HK-2 (cell line): ENCODE data around the gene MGAT5.

Source experiments
- DNase-seq: peaks from one replicate; pipeline ENCODE4 v3.0.0-alpha.2; 2018; ENCODE audit not compliant: unreplicated experiment

The MGAT5 gene

GRCh38 chr2:134368009-134368817 lies 114.3 kb downstream of the MGAT5 start:
- DNase-seq = no peak

- DNase-seq = no peak
Observed at GRCh38 chr2:134369220-134369902, 115.5 kb downstream of the MGAT5 start.

- no peak for DNase-seq
Observed at GRCh38 chr2:134370655-134371445, 117.0 kb downstream of the MGAT5 start.

DNA sequence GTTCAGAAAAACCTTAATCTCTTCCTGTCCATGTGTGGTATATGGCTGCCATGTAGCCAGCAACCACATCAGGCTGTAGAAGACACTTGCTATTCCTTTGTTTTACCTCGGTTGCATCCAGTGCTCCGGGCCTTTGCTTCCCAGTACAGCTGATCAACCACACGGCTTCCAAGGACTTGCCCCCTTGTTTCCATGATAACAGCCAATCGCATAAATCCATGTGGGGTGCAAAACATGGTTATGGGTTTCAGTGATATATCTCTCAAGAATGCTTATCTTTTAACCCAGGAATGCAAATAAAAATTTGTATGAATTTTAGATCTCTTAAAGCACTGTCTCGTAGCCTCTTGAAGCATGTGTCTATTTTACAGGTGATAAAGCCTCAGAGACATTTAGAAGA lies 118.3 kb downstream of the MGAT5 start:
- no peak for DNase-seq

DNA sequence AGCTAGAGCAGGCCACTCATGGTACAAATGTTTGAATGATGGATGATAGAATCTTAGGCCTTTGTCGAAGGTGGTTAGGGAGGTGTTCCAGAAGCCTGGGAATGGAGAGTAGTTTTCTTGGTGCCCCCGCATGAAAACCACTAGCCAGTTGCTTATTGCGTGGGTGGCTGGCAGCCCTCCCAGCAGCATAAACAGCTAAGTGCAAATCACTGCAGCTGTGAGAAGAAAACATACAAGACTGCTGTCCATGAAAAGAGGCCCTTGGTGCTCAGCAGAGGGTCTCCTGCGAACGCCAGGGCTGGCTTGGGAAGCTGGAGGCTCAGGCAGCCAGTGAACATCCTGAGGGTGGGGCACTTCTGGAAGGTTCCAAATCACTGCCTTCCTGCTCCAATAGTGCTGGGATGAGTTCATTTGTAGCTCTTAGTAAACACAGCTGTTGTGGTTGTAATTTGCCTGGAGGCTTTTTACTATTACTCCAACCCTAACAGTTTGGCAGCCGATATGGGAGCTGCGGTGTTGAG lies 118.8 kb downstream of the MGAT5 start:
- DNase-seq = no peak

DNA sequence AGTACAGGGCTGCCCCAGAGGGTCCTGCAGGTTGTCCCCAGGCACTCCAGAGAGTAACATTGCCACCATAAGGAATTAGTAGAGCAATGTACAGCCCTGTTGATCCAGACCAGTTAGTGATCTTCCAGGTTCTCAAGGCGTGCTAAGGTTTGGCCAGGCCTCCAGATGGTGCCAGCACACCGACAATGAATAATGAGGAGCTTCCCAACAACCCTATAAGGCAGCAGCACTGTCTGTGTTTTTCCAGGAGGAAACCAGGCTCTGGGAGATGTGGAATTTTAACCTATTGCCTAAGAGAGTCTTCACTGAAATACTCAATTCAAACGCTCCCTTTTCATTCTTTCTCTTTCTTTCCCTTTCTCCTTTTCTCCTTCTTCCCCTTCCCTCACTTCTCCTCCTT lies 122.1 kb downstream of the MGAT5 start:
- no peak for DNase-seq

- no peak for DNase-seq
Observed at GRCh38 chr2:134377730-134378129, 123.9 kb downstream of the MGAT5 start.

GRCh38 chr2:134379293-134379692 lies 125.4 kb downstream of the MGAT5 start:
- no peak for DNase-seq

DNA sequence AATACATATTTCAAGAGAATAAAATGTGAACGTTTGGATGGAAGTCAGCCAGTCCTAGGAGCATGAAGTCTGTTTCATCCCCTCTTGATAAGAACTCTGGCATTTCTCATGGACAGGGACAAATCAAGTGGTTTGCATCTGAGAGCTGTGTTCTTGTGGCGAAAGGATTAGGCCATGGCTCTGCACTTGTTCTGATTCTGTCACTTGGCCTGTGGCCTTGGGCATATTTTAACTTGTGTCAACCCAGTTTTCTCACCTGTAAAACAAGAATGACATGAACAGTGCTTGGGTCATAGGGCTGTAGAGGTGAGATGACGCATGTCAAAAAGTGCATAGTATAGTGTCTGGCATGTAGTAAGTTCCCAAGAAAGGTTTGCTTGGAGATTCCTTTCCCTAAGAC lies 125.8 kb downstream of the MGAT5 start:
- DNase-seq = no peak

- DNase-seq = no peak
Observed at GRCh38 chr2:134381141-134381540, 127.3 kb downstream of the MGAT5 start.

DNA sequence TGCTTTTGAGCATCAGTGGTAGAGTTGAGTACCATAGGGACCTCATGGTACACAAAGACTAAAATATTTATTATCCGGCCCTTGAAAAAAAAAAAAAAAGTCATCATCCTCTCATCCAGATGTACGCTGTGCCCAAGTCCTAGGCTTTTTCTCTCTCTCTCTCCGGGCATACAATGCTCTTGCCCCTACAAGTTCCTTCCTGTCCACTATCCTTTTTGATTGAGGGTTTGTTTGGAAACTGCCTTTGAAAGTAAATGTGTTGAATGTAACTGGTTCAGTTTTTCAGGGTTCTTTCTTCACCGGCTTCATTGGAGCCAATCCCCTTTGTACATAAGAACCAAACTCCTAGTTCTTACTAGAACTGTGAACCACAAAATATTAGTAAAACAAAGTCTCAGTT lies 130.3 kb downstream of the MGAT5 start:
- no peak for DNase-seq

- DNase-seq = no peak
Observed at GRCh38 chr2:134385195-134385594, 131.3 kb downstream of the MGAT5 start.

DNA sequence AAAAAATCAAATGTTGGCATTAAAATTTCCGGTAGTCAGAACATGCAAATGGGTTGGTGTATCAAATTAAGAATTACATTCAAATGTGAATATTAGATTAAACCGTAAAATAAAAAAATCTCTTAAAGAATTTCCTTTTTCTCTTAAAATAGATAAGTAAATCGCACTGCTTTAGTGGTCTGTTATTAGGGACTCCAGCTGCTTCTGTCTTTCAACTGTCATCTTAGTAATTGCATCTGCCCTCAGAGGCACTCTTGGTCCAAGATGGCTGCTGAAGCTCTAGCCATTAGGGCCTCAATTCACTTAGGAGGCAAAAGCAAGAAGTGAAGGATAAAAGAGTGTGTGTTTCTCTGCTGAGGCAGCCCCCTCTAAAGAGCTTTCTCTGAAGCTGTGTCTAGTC lies 132.4 kb downstream of the MGAT5 start:
- DNase-seq = no peak

DNA sequence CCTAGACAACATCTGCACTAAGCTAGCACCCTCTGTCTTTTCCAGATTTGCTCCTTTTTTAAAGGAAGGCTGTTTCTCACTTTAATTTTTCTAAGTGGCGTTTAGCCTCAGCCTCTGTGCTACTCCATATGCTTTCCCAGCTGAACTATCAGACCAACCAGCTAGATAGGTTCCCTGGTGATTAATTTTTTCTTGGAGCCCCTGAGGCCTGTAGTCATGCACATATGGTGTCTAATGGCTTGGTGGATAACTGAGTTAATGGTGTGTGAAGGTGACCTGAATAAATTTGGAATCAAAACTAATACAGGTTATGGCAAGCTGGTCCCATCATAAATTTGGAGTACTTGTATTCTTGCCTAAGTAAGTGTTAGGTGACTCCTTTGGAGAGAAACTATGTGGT lies 135.5 kb downstream of the MGAT5 start:
- no peak for DNase-seq

GRCh38 chr2:134391751-134392160 lies 137.9 kb downstream of the MGAT5 start:
- no peak for DNase-seq

DNA sequence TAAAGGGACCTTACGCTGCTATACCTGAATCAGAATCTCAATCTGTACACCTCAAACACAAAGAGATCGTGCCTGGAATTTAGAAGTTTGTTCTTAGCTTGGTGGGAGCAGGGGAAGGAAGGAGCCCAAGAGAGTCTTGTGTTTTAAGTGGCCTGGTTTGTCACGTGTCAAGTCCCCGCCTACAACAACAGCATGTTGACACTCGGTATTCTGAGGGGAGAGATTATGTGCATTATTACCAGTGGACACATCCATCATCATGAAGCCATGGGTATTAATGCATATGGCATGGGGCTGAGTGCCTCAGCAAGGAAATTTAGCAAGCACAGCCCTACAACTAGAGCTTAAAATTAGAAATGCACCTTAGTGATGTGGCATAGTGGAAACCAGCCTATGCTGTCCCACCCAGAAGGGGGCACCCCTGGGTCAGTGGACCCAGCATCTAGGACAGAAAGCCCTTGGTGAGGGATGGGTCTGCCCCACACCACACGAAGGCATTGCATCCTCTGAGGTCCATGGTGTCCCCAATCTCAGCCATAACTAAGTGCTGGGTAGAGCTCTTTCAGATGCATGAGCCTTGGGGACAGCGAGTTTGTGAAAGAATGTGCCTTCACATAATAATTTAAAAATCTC lies 138.7 kb downstream of the MGAT5 start:
- no peak for DNase-seq

GRCh38 chr2:134393075-134393461 lies 139.2 kb downstream of the MGAT5 start:
- DNase-seq = no peak

GRCh38 chr2:134395779-134396178 lies 141.9 kb downstream of the MGAT5 start:
- no peak for DNase-seq

GRCh38 chr2:134396493-134396892 lies 142.6 kb downstream of the MGAT5 start:
- no peak for DNase-seq

GRCh38 chr2:134397146-134397896 lies 143.4 kb downstream of the MGAT5 start:
- DNase-seq = no peak

DNA sequence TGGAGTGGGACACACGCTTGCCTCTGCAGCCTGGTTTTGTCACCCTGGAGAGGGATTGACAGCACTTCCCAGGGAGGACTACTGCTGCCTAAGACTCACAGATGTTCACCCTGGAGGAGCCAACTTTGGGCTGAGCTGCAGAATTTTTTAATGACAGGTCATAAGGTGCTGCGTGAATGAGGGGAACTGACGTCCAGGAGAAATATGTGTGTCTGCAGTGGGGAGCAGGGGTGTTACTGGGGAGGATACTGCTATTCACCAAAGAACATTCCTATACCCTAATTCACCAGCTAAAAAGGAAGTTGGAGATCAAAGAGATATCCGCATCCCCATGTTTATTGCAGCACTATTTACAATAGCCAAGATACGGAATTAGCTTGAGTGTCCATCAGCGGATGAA lies 144.4 kb downstream of the MGAT5 start:
- DNase-seq = no peak
